HUES6 (cell line): ENCODE results near the gene IFIT5.
"Not testable (repeated sequence)": the region's sequence is repeated elsewhere in the genome, so short reads cannot be mapped to it uniquely, and the experiment has no call there.

ENCODE experiments used
- H3K27ac ChIP-seq: 2 replicates; pipeline ENCODE4 v1.7.0; 2013; ENCODE audit warnings: low read depth, mild to moderate bottlenecking, low read length, inconsistent platforms
- H3K27me3 ChIP-seq: 2 replicates; pipeline ENCODE4 v1.6.1; 2013; ENCODE audit warnings: low read length; ENCODE audit not compliant: control insufficient read depth, insufficient read depth
- H3K36me3 ChIP-seq: 2 replicates; pipeline ENCODE4 v1.6.1; 2013; ENCODE audit warnings: low read length; ENCODE audit not compliant: control insufficient read depth, insufficient read depth
- H3K4me1 ChIP-seq: 2 replicates; pipeline ENCODE4 v1.6.1; 2013; ENCODE audit warnings: low read length; ENCODE audit not compliant: control insufficient read depth, insufficient read depth
- H3K4me3 ChIP-seq: 2 replicates; pipeline ENCODE4 v1.5.1; 2013; ENCODE audit warnings: low read depth, low read length
- H3K9ac ChIP-seq: one replicate; pipeline ENCODE4 v1.6.1; 2013; ENCODE audit warnings: mild to moderate bottlenecking, low read length
- H3K9me3 ChIP-seq: 2 replicates; pipeline ENCODE4 v1.6.1; 2013; ENCODE audit warnings: low read depth, low read length; ENCODE audit not compliant: control insufficient read depth, insufficient read depth

IFIT5 gene

DNA sequence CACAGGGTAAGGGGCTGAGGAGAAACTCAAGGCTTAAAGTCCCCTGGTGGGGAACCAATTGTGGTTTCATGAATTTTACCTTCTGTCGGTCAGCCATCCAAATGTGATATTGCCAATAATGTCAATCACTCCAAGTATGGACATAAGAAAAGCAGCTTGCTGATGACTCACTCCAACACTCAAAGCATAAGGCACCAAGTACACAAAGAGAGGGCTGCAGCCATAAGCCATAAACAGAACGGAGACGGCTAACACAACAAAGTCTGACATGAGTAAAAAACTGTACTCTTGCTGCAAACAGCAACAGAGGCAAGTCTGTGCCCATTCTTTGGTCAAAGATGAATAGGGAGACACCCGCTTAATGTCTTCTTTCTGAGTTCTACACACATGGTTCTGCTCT lies 24.2 kb downstream of the IFIT5 start:
- no peaks in the 10 kb centered on the region for H3K36me3 ChIP-seq
- no peak overlapping the region for H3K9ac ChIP-seq
- H3K27me3 ChIP-seq: no peaks in the 10 kb centered on the region
- no peak overlapping the region for H3K4me3 ChIP-seq
- H3K27ac ChIP-seq: no peak overlapping the region
- no peaks in the 10 kb centered on the region for H3K9me3 ChIP-seq
- H3K4me1 ChIP-seq: no peaks in the 10 kb centered on the region

GRCh38 chr10:89440226-89441009 lies 26.1 kb downstream of the IFIT5 start:
- Histone ChIP-seq H3K9ac (no peak overlapping the region), H3K27ac (no peak overlapping the region), H3K27me3 (no peaks in the 10 kb centered on the region), H3K9me3 (peaks cover 7% of the 10 kb centered on the region), H3K36me3 (no peaks in the 10 kb centered on the region), H3K4me3 (no peak overlapping the region), H3K4me1 (no peaks in the 10 kb centered on the region)

DNA sequence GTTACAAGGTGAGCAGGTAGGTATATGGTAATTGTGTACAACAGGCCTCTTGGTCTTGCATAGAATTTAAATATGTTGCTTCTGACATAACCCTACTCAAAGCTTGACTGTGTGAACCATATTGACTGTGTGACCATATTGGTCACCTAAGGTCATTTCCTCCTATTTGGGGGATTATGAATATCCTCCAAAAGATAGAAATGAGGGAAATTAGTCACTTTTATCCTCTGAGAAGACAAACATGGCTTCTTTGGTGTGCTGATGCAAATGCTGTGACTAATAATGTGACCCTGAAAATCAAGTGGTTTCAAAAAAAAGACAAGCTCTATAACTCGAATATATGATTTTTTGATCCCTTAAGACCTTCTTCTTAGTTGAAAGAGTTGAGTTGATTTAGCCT lies 27.9 kb downstream of the IFIT5 start:
- Histone ChIP-seq H3K27me3 (no peaks in the 10 kb centered on the region), H3K27ac (no peak overlapping the region), H3K4me1 (no peaks in the 10 kb centered on the region), H3K36me3 (no peaks in the 10 kb centered on the region), H3K9ac (no peak overlapping the region), H3K9me3 (peaks cover 7% of the 10 kb centered on the region), H3K4me3 (no peak overlapping the region)

- not testable (repeated sequence) for H3K36me3 ChIP-seq, H3K4me3 ChIP-seq, H3K27me3 ChIP-seq, H3K9me3 ChIP-seq, H3K4me1 ChIP-seq, H3K27ac ChIP-seq, H3K9ac ChIP-seq
Measured at GRCh38 chr10:89444819-89445218, 30.5 kb downstream of the IFIT5 start.

DNA sequence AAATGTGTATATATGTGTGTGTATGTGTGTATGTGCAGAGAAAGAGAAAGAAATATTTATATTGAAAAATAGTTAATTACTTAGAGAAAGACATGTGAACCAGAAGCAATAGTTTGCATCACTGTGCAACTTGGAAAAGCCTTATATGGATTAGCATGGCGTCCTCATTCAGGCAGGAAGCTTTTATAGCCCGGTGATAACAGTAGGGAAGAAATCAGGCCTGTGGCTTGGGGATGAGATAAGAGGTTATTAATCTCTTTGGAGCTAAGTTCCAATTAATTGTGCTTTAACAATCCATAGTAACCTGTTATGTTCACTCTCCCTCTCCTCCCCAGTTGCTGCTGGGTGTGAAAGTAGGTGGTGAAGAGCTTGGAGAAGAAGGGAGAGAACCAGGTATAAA lies 36.5 kb downstream of the IFIT5 start:
- Histone ChIP-seq H3K4me3 (no peak overlapping the region), H3K27me3 (no peaks in the 10 kb centered on the region)

DNA sequence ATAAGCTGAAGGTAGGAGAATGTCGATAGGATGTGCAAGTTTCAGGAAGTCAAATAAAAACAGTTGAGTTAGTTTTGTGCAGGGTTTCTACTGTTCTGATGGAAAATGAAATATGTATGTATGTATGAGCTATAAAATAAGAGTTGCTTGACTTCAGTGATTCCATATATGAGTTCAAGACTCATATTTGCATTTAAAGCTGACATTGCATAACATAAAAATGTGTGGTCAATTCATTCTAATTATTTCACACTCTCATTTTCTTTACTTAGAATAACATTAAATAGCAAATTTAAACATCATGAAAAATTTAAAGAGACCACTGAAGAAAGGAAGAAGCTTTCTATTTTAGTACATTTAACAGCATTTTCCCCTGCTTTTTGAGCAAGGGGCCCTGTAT lies 37.8 kb downstream of the IFIT5 start:
- Histone ChIP-seq H3K4me1 (no peaks in the 10 kb centered on the region), H3K27ac (no peak overlapping the region), H3K4me3 (no peak overlapping the region), H3K36me3 (no peaks in the 10 kb centered on the region), H3K9me3 (peaks cover 3% of the 10 kb centered on the region; the same call in 1 of the 2 replicates), H3K27me3 (no peaks in the 10 kb centered on the region), H3K9ac (no peak overlapping the region)

More for the DNA sequence above, 36.5 kb downstream of the IFIT5 start:
- Histone ChIP-seq H3K36me3 (no peaks in the 10 kb centered on the region), H3K9ac (no peak overlapping the region), H3K4me1 (no peaks in the 10 kb centered on the region), H3K27ac (no peak overlapping the region), H3K9me3 (peaks cover 3% of the 10 kb centered on the region; the same call in 1 of the 2 replicates)

GRCh38 chr10:89454561-89455347 lies 40.4 kb downstream of the IFIT5 start:
- Histone ChIP-seq H3K27ac (no peak overlapping the region), H3K4me3 (no peak overlapping the region), H3K4me1 (no peaks in the 10 kb centered on the region), H3K36me3 (no peaks in the 10 kb centered on the region), H3K9ac (no peak overlapping the region), H3K9me3 (peaks cover 3% of the 10 kb centered on the region; the same call in 1 of the 2 replicates), H3K27me3 (no peaks in the 10 kb centered on the region)

DNA sequence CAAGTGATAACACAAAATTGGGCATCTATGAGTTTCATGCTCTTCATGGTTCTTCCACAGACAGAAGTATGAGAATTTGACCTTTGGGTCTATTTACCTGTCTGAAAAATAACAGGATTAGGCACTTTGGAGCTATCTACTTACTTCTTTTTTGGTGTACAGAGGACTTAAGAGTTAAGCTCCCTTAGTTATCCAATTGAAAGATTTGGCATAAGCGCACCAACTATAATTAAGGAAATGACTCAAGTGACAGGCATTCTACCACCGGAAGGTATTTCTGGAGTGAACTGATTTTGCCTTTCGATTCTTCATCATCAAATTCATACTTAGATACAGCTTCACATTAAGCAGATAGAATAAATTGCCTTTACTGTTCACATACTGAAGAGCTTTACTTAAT lies 43.9 kb downstream of the IFIT5 start:
- Histone ChIP-seq H3K4me3 (no peak overlapping the region), H3K27me3 (no peaks in the 10 kb centered on the region), H3K36me3 (no peaks in the 10 kb centered on the region), H3K27ac (no peak overlapping the region), H3K4me1 (no peaks in the 10 kb centered on the region), H3K9ac (no peak overlapping the region), H3K9me3 (no peaks in the 10 kb centered on the region)

DNA sequence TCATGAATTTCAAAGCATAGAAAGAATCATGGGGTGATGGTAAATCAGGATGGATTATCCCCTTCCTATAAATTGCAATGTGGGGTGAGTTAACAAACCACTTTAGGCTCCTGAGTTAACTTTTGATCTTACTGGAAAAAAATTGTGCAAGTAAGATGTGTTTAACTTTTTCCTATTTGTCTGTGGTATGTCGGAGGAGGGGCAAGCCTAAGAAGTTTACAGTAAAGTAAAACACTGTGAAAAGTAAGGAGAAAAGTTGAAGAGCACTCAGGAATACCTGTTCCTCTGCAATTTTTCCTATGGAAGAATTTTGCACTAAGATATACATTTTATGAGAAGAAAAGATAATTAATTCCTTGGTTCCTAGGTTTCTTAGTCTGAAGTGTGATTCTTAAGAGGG lies 44.4 kb downstream of the IFIT5 start:
- Histone ChIP-seq H3K27ac (no peak overlapping the region), H3K4me3 (no peak overlapping the region)

DNA sequence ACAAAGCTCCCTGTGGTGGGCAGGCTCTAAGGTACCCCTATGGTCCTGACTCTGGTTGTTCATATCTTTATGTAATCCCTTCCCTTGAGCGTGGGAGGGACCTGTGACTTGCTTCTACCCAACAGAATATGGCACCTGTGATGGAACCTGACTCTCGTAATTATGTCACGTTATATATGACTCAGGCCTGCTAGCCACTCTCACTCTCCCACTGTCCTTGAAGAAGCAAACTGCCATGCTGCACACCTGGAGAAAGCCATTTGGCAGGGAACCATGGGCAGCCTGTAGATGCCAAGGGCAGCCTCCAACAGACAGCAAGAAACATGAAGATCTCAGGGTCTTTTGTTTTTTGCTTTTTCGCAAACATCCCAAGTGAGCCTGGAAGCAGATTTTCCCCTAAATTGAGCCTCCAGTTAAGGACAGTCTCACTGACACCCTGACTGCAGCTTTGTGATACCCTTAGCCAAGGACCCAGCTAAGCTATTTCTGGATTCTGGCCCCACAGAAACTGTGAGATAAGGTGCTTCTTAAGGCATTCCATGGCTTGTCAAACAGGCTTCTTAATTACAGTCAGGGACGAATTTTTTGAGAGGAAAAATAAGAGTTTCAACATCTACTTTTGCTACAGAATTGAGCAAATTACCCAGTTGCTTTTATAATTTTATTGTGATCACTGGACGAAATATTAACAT lies 49.6 kb downstream of the IFIT5 start:
- no peak overlapping the region for H3K9ac ChIP-seq
- no peaks in the 10 kb centered on the region for H3K4me1 ChIP-seq
- no peaks in the 10 kb centered on the region for H3K9me3 ChIP-seq
- no peaks in the 10 kb centered on the region for H3K36me3 ChIP-seq
- H3K27me3 ChIP-seq: no peaks in the 10 kb centered on the region
- no peak overlapping the region for H3K4me3 ChIP-seq
- no peak overlapping the region for H3K27ac ChIP-seq

More for the DNA sequence above, 44.4 kb downstream of the IFIT5 start:
- Histone ChIP-seq H3K9ac (no peak overlapping the region), H3K4me1 (no peaks in the 10 kb centered on the region), H3K36me3 (no peaks in the 10 kb centered on the region), H3K9me3 (no peaks in the 10 kb centered on the region), H3K27me3 (no peaks in the 10 kb centered on the region)

DNA sequence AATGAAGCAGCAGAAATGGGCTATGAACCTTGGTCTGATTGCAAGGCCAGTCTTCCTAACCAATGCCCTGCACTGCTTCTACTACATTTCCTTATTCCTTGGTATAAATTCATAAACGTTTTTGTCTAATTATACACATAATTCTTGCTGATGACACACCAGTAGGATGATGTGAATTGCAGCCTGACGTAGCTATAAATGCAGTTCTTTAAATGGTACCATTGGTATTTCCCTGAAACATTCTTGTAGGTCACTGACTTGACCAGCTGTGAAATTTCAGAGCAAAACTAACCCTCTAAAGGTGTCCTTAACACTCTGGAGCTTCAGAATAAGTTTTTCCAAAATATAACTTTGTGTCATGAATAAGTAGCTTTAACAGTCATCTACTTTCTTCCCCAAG lies 50.8 kb downstream of the IFIT5 start:
- Histone ChIP-seq H3K4me3 (no peak overlapping the region), H3K4me1 (no peaks in the 10 kb centered on the region), H3K36me3 (no peaks in the 10 kb centered on the region), H3K27me3 (no peaks in the 10 kb centered on the region), H3K27ac (no peak overlapping the region), H3K9ac (no peak overlapping the region), H3K9me3 (no peaks in the 10 kb centered on the region)
